GM23338 (cell line): ENCODE data around the gene ALPG.

Experiments used
- CREB1 ChIP-seq: fragments of 250-450 bp; sonication (Bioruptor Pico); IDR thresholded peaks from 2 replicates; pipeline ENCODE4 v1.5.0; 2020; ENCODE audit warnings: low read depth, mild to moderate bottlenecking, moderate library complexity
- EZH2 ChIP-seq: fragments of 200-600 bp; sonication (generic); IDR thresholded peaks from one replicate; pipeline ENCODE4 v1.8.0; 2017; ENCODE audit warnings: antibody characterized with exemption, mild to moderate bottlenecking, low read depth; ENCODE audit not compliant: unreplicated experiment
- EZH2phosphoT487 ChIP-seq: fragments of 200-600 bp; sonication (generic); IDR thresholded peaks from one replicate; pipeline ENCODE4 v1.8.1; 2018; ENCODE audit warnings: antibody characterized with exemption; ENCODE audit not compliant: unreplicated experiment
- JUNB ChIP-seq: IDR thresholded peaks from one replicate; pipeline ENCODE4 v1.6.1; 2016; ENCODE audit warnings: antibody characterized with exemption; ENCODE audit not compliant: unreplicated experiment
- NANOG ChIP-seq: IDR thresholded peaks from 2 replicates; pipeline ENCODE4 v1.6.1; 2016; ENCODE audit warnings: antibody characterized with exemption, borderline replicate concordance
- POLR2AphosphoS5 ChIP-seq: IDR thresholded peaks from 2 replicates; pipeline ENCODE4 v1.6.1; 2016; ENCODE audit warnings: antibody characterized with exemption, low read depth
- ZNF114 ChIP-seq: fragments of 250-450 bp; sonication (Bioruptor Pico); IDR thresholded peaks from 2 replicates; pipeline ENCODE4 v1.5.0; 2020; ENCODE audit warnings: mild to moderate bottlenecking, moderate library complexity
- TF ChIP-seq, protein P1 (sequence below), 2 experiments: fragments of 200-600 bp in 1 of 2; sonication (generic) in 1 of 2; conservative IDR thresholded peaks; 2 replicates each; pipeline versions ENCODE4 v1.5.1 to v1.6.1; 2016 to 2017; ENCODE audit warnings: antibody characterized with exemption in 2 of 2, low read depth in 2 of 2, mild to moderate bottlenecking in 2 of 2, moderate library complexity in 1 of 2
- TF ChIP-seq, protein P2 (sequence below): IDR thresholded peaks from one replicate; pipeline ENCODE4 v1.6.1; 2018; ENCODE audit warnings: antibody characterized with exemption; ENCODE audit not compliant: unreplicated experiment
- TF ChIP-seq, protein P3 (sequence below): IDR thresholded peaks from 2 replicates; pipeline ENCODE4 v1.6.1; 2016; ENCODE audit warnings: antibody characterized with exemption

DNA sequence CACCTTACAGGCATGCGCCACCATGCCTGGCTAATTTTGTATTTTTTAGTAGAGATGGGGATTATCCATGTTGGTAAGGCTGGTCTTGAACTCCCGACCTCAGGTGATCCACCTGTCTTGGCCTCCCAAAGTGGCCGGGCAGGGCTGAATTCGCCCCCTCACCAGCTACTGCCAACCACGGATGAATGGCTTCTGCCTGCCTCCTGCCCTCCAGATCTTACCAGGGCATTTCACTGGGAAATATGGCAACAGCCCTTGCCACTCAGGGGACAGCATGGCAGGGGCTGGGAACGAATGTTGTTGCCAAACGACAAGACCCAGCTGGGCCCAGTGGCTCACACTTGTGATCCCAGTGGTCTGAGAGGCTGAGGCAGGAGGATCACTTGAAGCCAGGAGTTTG, 29.9 kb upstream of the ALPG start:
- TF ChIP-seq EZH2 (no peak), POLR2AphosphoS5 (no peak), NANOG (no peak), JUNB (no peak), CREB1 (no peak), EZH2phosphoT487 (no peak), ZNF114 (CRISPR knock-in tag) (no peak)
- TF ChIP-seq, protein P1, sequence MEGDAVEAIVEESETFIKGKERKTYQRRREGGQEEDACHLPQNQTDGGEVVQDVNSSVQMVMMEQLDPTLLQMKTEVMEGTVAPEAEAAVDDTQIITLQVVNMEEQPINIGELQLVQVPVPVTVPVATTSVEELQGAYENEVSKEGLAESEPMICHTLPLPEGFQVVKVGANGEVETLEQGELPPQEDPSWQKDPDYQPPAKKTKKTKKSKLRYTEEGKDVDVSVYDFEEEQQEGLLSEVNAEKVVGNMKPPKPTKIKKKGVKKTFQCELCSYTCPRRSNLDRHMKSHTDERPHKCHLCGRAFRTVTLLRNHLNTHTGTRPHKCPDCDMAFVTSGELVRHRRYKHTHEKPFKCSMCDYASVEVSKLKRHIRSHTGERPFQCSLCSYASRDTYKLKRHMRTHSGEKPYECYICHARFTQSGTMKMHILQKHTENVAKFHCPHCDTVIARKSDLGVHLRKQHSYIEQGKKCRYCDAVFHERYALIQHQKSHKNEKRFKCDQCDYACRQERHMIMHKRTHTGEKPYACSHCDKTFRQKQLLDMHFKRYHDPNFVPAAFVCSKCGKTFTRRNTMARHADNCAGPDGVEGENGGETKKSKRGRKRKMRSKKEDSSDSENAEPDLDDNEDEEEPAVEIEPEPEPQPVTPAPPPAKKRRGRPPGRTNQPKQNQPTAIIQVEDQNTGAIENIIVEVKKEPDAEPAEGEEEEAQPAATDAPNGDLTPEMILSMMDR (conservative IDR thresholded peaks at IDR 0.05; ENCODE audit: low read depth in 2 of 2) = no peak
- TF ChIP-seq, protein P2, sequence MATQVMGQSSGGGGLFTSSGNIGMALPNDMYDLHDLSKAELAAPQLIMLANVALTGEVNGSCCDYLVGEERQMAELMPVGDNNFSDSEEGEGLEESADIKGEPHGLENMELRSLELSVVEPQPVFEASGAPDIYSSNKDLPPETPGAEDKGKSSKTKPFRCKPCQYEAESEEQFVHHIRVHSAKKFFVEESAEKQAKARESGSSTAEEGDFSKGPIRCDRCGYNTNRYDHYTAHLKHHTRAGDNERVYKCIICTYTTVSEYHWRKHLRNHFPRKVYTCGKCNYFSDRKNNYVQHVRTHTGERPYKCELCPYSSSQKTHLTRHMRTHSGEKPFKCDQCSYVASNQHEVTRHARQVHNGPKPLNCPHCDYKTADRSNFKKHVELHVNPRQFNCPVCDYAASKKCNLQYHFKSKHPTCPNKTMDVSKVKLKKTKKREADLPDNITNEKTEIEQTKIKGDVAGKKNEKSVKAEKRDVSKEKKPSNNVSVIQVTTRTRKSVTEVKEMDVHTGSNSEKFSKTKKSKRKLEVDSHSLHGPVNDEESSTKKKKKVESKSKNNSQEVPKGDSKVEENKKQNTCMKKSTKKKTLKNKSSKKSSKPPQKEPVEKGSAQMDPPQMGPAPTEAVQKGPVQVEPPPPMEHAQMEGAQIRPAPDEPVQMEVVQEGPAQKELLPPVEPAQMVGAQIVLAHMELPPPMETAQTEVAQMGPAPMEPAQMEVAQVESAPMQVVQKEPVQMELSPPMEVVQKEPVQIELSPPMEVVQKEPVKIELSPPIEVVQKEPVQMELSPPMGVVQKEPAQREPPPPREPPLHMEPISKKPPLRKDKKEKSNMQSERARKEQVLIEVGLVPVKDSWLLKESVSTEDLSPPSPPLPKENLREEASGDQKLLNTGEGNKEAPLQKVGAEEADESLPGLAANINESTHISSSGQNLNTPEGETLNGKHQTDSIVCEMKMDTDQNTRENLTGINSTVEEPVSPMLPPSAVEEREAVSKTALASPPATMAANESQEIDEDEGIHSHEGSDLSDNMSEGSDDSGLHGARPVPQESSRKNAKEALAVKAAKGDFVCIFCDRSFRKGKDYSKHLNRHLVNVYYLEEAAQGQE = no peak
- TF ChIP-seq, protein P3, sequence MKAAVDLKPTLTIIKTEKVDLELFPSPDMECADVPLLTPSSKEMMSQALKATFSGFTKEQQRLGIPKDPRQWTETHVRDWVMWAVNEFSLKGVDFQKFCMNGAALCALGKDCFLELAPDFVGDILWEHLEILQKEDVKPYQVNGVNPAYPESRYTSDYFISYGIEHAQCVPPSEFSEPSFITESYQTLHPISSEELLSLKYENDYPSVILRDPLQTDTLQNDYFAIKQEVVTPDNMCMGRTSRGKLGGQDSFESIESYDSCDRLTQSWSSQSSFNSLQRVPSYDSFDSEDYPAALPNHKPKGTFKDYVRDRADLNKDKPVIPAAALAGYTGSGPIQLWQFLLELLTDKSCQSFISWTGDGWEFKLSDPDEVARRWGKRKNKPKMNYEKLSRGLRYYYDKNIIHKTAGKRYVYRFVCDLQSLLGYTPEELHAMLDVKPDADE = no peak
